B cell (primary cell): ENCODE results near the gene C4BPA. TPM values are rescaled to one million over a fixed set of nuclear protein-coding genes. Genes with fewer than 3 reads are reported as not detected.

Experiments
- ATAC-seq: fragments of 200-7000 bp; cut with Tn5 transposase; one replicate; pipeline ENCODE4 v1.10.0; 2021; ENCODE audit warnings: low read depth, mild to moderate bottlenecking, moderate number of reproducible peaks, moderate library complexity
- CTCF ChIA-PET: fragments of 350-600 bp; sonication (Branson Sonifier 250); formaldehyde crosslinking; loops from one replicate; lab custom pipeline; 2021; ENCODE audit warnings: antibody characterized with exemption, inconsistent platforms; lab: Charles Lee
- POLR2A ChIA-PET: fragments of 350-600 bp; sonication (Branson Sonifier 250); formaldehyde crosslinking; loops from one replicate; lab custom pipeline; 2021; ENCODE audit warnings: antibody characterized with exemption; lab: Charles Lee
- DNase-seq: peaks from one replicate; pipeline ENCODE4 v3.0.0; 2013
- H2AFZ ChIP-seq: 2 replicates; pipeline ENCODE4 v1.6.1; 2012; ENCODE audit warnings: mild to moderate bottlenecking, low read depth, low read length; ENCODE audit not compliant: insufficient read depth, poor library complexity, severe bottlenecking
- H3K27ac ChIP-seq, 2 donors: 1 replicate in 1 of 2; 2 replicates in 1 of 2; pipeline ENCODE4 v1.5.1; 2012 to 2013; ENCODE audit warnings: low read length in 2 of 2, mild to moderate bottlenecking in 2 of 2, moderate library complexity in 1 of 2
- H3K27me3 ChIP-seq, 4 experiments: fragments of 200-600 bp in 1 of 4; sonication (generic) in 1 of 4; replicated peaks in 1 of 4; 1 replicate in 2 of 4; 2 replicates in 2 of 4; pipeline versions ENCODE4 v1.6.1 to v1.7.0; 2013 to 2016; ENCODE audit warnings: low read length in 3 of 4, mild to moderate bottlenecking in 2 of 4, mixed read lengths in 1 of 4, moderate library complexity in 1 of 4; ENCODE audit not compliant: insufficient read depth in 4 of 4, control insufficient read depth in 3 of 4; ENCODE audit errors: control extremely low read depth in 1 of 4
- H3K36me3 ChIP-seq, 2 experiments: replicated peaks in 1 of 2; 1 replicate in 1 of 2; 2 replicates in 1 of 2; pipeline versions ENCODE4 v1.6.1 to v1.7.1; 2013; ENCODE audit warnings: low read length in 1 of 2; ENCODE audit not compliant: insufficient read depth in 2 of 2, control insufficient read depth in 1 of 2; ENCODE audit errors: control extremely low read depth in 1 of 2, extremely low read depth in 1 of 2
- H3K4me1 ChIP-seq, 2 donors: fragments of 200-600 bp in 1 of 2; sonication (generic) in 1 of 2; 1 replicate in 1 of 2; 2 replicates in 1 of 2; pipeline versions ENCODE4 v1.5.1 to v1.6.1; 2013 to 2017; ENCODE audit warnings: low read length in 2 of 2; ENCODE audit not compliant: control insufficient read depth in 2 of 2, insufficient read depth in 2 of 2
- H3K4me2 ChIP-seq: replicated peaks from 2 replicates; pipeline ENCODE3; 2012; ENCODE audit warnings: mild to moderate bottlenecking, low read depth, low read length; ENCODE audit not compliant: poor library complexity, severe bottlenecking
- H3K4me3 ChIP-seq, 5 experiments: fragments of 200-600 bp in 1 of 5; sonication (generic) in 1 of 5; 1 replicate in 3 of 5; 2 replicates in 2 of 5; pipeline versions ENCODE4 v1.5.1 to v1.7.0; 2011 to 2016; ENCODE audit warnings: low read length in 4 of 5, mild to moderate bottlenecking in 4 of 5, low read depth in 2 of 5, control low read depth in 1 of 5, moderate library complexity in 1 of 5; ENCODE audit not compliant: insufficient read depth in 1 of 5; ENCODE audit errors: control extremely low read depth in 1 of 5, extremely low read depth in 1 of 5
- H3K79me2 ChIP-seq: fragments of 200-600 bp; sonication (generic); one replicate; pipeline ENCODE4 v1.6.0; 2016; ENCODE audit warnings: low read length; ENCODE audit not compliant: control insufficient read depth, insufficient read depth
- H3K9ac ChIP-seq: fragments of 200-600 bp; sonication (generic); 2 replicates; pipeline ENCODE4 v1.6.1; 2017; ENCODE audit warnings: mild to moderate bottlenecking, low read length, moderate library complexity
- H3K9me3 ChIP-seq, 3 donors: one replicate each; pipeline versions ENCODE4 v1.6.1 to v1.7.1; 2013; ENCODE audit warnings: low read length in 2 of 3; ENCODE audit not compliant: control insufficient read depth in 2 of 3, insufficient read depth in 1 of 3; ENCODE audit errors: control extremely low read depth in 1 of 3
- H4K20me1 ChIP-seq: 2 replicates; pipeline ENCODE4 v1.6.0; 2012; ENCODE audit warnings: mild to moderate bottlenecking, low read length; ENCODE audit not compliant: insufficient read depth, control insufficient read depth, poor library complexity, severe bottlenecking
- H3K27ac Mint-ChIP-seq: one replicate; pipeline ENCODE4 v1.8.0; 2021; ENCODE audit warnings: mixed read lengths
- H3K27me3 Mint-ChIP-seq: one replicate; pipeline ENCODE4 v1.8.0; 2021; ENCODE audit warnings: mixed read lengths
- H3K4me1 Mint-ChIP-seq: one replicate; pipeline ENCODE4 v1.8.0; 2021; ENCODE audit warnings: mixed read lengths
- H3K4me3 Mint-ChIP-seq: one replicate; pipeline ENCODE4 v1.8.0; 2021; ENCODE audit warnings: mixed read lengths
- H3K9me3 Mint-ChIP-seq: one replicate; pipeline ENCODE4 v1.8.0; 2022; ENCODE audit warnings: mixed read lengths; ENCODE audit not compliant: insufficient read depth
- CTCF ChIP-seq: fragments of 200-600 bp; IDR thresholded peaks from one replicate; pipeline ENCODE4 v1.8.0; 2022; ENCODE audit warnings: antibody characterized with exemption, mild to moderate bottlenecking
- EZH2 ChIP-seq: IDR thresholded peaks from 2 replicates; pipeline ENCODE4 v1.6.1; 2012; ENCODE audit warnings: borderline replicate concordance, low read depth, mild to moderate bottlenecking, moderate library complexity, low read length; ENCODE audit not compliant: insufficient read depth, poor library complexity, severe bottlenecking
- WGBS: methylation state at CpG from one replicate; pipeline ENCODE4 v1.1.5; 2013; ENCODE audit warnings: missing lambda C conversion rate; ENCODE audit not compliant: insufficient coverage; 5-methylcytosine and 5-hydroxymethylcytosine counted together
- intact Hi-C: fragments of 100-400 bp; cut with micrococcal nuclease; formaldehyde crosslinking; loops from one replicate; pipeline ENCODE4 v1.10.0; 2022
- polyA plus RNA-seq: library from polyadenylated mRNA; depleted of rRNA; stranded (reverse); fragments of >200 nt; gene quantifications from 2 replicates; pipeline ENCODE4 v1.2.3, GENCODE V29; 2012
- total RNA-seq, 2 donors: library from RNA; stranded (reverse); fragments of 120-200 nt in 1 of 2; gene quantifications; 1 replicate in 1 of 2; 2 replicates in 1 of 2; pipeline versions ENCODE4 v1.2.3 to v1.2.4, GENCODE V29; 2013 to 2022

C4BPA gene
- total and polyA plus RNA-seq, 2 donors (not counting 1 experiment from before 2014, with no cell fraction given): not detected

- Histone ChIP-seq H3K9ac (no peak overlapping the region), H3K4me3 (no peak overlapping the region), H3K36me3 (peaks cover 9 to 44% of the 10 kb centered on the region in 2 experiments), H2AFZ (no peak overlapping the region), H3K4me1 (peaks cover 5 to 10% of the 10 kb centered on the region in 2 donors), H3K27me3 (no peaks in the 10 kb centered on the region), H3K4me2 (no peak overlapping the region), H3K79me2 (no peaks in the 10 kb centered on the region), H3K9me3 (no peaks in the 10 kb centered on the region), H3K27ac (no peak overlapping the region), H4K20me1 (no peaks in the 10 kb centered on the region)
- DNase-seq (no peak), ATAC-seq (no peak)
- Mint-ChIP-seq H3K4me3 (no peak overlapping the region), H3K9me3 (no peaks in the 10 kb centered on the region), H3K4me1 (peaks cover 6% of the 10 kb centered on the region), H3K27me3 (no peaks in the 10 kb centered on the region), H3K27ac (no peak overlapping the region)
- POLR2A ChIA-PET: no interaction called here
- TF ChIP-seq EZH2 (no peak), CTCF (no peak)
- CTCF ChIA-PET: interaction anchor here (0.6 to 2.2 kb wide), 5 partner anchors 10 to 24 kb away, joined by 3 to 11 read pairs (median 9); no protein-coding TSS in a partner anchor
- 18% methylated on average over 2 of the region's 4 CpGs for WGBS
- intact Hi-C loops: loop anchor here (10.0 kb wide), 1 partner anchor 425 kb away; the partner anchor contains the start of gene DYRK3
Measured at GRCh38 chr1:207059881-207060280, 44.2 kb upstream of the C4BPA start.

DNA sequence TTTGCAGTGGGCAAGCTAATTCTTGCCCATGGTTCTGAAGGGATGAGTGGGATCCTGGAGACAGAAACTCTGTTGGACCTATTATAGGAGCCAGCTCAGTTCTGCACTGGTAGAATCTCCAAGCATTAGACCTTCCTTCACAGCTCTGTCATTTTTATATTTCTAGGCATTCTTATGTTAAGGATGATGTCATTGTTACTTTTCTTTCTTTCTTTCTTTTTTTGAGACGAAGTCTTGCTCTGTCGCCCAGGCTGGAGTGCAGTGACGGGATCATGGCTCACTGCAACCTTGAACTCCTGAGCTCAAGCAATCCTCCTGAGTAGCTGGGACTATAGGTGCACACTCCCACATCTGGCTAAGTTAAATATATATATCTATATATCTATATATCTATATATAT lies 43.4 kb upstream of the C4BPA start:
- H3K9me3 ChIP-seq: no peaks in the 10 kb centered on the region
- no peaks in the 10 kb centered on the region for H3K9me3 Mint-ChIP-seq
- intact Hi-C loops: no loop called here
- DNase-seq: no peak
- no peak overlapping the region for H2AFZ ChIP-seq
- POLR2A ChIA-PET: no interaction called here
- no peak overlapping the region for H3K4me3 ChIP-seq
- H3K27me3 ChIP-seq: no peaks in the 10 kb centered on the region
- no peaks in the 10 kb centered on the region for H3K27me3 Mint-ChIP-seq
- H3K4me1 Mint-ChIP-seq: no peaks in the 10 kb centered on the region
- H3K79me2 ChIP-seq: no peaks in the 10 kb centered on the region
- H3K4me1 ChIP-seq: peaks cover 0 to 2% of the 10 kb centered on the region in 2 donors
- no peak overlapping the region for H3K9ac ChIP-seq
- CTCF ChIA-PET: interaction anchor here (0.6 to 2.2 kb wide), 5 partner anchors 11 to 23 kb away, joined by 3 to 11 read pairs (median 9); no protein-coding TSS in a partner anchor
- H3K4me2 ChIP-seq: no peak overlapping the region
- no peak for ATAC-seq
- H3K36me3 ChIP-seq: peaks cover 10 to 44% of the 10 kb centered on the region in 2 experiments
- H3K27ac Mint-ChIP-seq: no peak overlapping the region
- no peak overlapping the region for H3K27ac ChIP-seq
- H4K20me1 ChIP-seq: no peaks in the 10 kb centered on the region
- TF ChIP-seq CTCF (no peak), EZH2 (no peak)
- no peak overlapping the region for H3K4me3 Mint-ChIP-seq
- no CpG with 5 or more reads among the region's 3 CpGs for WGBS
